HL-60 (cell line): ENCODE results near the gene FN3K.

Experiments used
- TF ChIP-seq, protein P1 (sequence below): IDR thresholded peaks from one replicate; pipeline ENCODE4 v1.5.1; 2011; ENCODE audit warnings: low read length, control low read depth, inconsistent platforms; ENCODE audit not compliant: insufficient read depth
- TF ChIP-seq, protein P2 (sequence below): IDR thresholded peaks from 2 replicates; pipeline ENCODE4 v1.6.1; 2012; ENCODE audit warnings: low read depth; ENCODE audit not compliant: insufficient replicate concordance

DNA sequence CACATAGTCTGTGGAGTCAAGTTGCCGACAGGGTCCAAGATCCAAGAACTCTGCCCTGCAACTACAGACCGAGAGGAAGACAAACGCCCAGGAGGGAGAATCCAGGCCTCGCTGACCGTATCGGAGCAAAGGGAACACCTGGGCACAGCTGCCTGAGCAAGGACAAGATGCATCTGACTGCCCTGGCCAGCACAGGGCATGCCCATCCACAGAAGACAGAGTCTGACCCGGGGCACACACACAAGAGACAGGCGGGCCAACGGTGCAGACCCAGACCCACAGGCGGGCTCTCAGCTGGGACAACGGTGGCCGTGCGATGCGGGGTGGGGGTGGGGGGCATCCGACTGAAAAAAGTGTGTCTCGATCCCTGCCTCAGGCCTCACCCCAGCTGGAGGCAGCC, 43.1 kb upstream of the FN3K start:
- TF ChIP-seq, protein P1, sequence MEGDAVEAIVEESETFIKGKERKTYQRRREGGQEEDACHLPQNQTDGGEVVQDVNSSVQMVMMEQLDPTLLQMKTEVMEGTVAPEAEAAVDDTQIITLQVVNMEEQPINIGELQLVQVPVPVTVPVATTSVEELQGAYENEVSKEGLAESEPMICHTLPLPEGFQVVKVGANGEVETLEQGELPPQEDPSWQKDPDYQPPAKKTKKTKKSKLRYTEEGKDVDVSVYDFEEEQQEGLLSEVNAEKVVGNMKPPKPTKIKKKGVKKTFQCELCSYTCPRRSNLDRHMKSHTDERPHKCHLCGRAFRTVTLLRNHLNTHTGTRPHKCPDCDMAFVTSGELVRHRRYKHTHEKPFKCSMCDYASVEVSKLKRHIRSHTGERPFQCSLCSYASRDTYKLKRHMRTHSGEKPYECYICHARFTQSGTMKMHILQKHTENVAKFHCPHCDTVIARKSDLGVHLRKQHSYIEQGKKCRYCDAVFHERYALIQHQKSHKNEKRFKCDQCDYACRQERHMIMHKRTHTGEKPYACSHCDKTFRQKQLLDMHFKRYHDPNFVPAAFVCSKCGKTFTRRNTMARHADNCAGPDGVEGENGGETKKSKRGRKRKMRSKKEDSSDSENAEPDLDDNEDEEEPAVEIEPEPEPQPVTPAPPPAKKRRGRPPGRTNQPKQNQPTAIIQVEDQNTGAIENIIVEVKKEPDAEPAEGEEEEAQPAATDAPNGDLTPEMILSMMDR: no peak
- TF ChIP-seq, protein P2, sequence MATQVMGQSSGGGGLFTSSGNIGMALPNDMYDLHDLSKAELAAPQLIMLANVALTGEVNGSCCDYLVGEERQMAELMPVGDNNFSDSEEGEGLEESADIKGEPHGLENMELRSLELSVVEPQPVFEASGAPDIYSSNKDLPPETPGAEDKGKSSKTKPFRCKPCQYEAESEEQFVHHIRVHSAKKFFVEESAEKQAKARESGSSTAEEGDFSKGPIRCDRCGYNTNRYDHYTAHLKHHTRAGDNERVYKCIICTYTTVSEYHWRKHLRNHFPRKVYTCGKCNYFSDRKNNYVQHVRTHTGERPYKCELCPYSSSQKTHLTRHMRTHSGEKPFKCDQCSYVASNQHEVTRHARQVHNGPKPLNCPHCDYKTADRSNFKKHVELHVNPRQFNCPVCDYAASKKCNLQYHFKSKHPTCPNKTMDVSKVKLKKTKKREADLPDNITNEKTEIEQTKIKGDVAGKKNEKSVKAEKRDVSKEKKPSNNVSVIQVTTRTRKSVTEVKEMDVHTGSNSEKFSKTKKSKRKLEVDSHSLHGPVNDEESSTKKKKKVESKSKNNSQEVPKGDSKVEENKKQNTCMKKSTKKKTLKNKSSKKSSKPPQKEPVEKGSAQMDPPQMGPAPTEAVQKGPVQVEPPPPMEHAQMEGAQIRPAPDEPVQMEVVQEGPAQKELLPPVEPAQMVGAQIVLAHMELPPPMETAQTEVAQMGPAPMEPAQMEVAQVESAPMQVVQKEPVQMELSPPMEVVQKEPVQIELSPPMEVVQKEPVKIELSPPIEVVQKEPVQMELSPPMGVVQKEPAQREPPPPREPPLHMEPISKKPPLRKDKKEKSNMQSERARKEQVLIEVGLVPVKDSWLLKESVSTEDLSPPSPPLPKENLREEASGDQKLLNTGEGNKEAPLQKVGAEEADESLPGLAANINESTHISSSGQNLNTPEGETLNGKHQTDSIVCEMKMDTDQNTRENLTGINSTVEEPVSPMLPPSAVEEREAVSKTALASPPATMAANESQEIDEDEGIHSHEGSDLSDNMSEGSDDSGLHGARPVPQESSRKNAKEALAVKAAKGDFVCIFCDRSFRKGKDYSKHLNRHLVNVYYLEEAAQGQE: no peak
